Measurements from ENCODE around the gene GOLGA6L7. TPM values are rescaled to one million over a fixed set of nuclear protein-coding genes. Genes with fewer than 3 reads are reported as not detected.
A peak's percentile ranks its signal among the peaks of the same experiment; 100 is the strongest.

The GOLGA6L7 gene
- total RNA-seq, 2 donors from 2014 or later = not detected

DNA sequence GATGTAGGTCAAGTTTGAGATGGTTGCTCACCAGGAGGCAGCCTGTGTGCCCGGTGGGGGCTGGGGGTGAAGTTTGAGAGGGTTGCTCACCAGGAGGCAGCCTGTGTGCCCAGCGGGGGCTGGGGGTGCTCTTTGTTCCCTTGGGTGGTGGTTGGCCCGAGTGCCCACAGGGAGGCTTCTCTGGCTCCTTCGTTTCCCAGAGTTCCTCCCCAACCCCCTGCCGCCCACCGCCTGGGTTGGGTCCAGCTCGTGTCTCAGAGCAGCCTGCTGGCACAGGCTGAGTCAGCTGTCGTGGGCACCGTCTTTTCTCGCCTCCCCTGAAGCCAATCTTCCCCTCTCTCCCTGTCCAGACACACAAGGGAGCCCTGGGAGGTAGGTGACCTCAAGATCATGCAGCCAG lies 40.5 kb upstream of the GOLGA6L7 start:
- Mint-ChIP-seq H3K36me3 (ENCODE audit: insufficient read depth in 2 of 2) (no peaks in the 10 kb centered on the region), H3K9me3 (no peaks in the 10 kb centered on the region), H3K4me3 (no peak overlapping the region), H3K27ac (no peak overlapping the region), H3K4me1 (ENCODE audit: low read depth) (peaks cover 50% of the 10 kb centered on the region), H3K27me3 (ENCODE audit: low read depth) (no peaks in the 10 kb centered on the region)
- DNase-seq = no peak
- no peak for ATAC-seq (replicated peaks in 1 of 2)

DNA sequence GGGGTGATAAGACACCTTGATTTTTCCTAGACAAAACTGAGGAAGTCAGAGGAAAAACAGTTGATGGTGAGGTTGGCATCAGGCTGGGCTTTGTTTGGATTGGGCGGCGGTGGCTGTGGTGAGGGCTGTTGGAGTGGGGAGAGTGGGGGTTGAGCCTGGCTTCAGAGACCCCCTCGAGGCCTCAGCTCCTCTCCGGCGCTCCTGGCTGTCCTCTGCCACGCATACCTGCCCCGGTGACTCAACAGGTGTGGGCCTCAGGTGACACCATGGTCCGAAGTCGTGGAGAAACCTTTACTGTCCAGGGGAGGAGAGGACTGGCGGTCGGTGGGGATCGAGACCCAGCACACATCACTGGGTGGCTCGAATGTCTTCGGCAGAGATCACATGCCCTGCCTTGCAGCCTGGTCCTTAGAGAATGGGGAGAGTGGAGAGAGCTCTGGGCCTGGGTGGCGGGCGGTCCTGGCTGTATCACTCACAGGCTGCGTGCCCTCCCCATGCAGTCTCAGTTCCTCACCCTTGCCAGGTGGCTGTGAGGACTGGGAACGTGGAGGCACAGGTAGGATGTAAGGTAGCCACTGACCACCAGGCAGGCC lies 40.0 kb upstream of the GOLGA6L7 start:
- Mint-ChIP-seq H3K9me3 (no peaks in the 10 kb centered on the region), H3K4me3 (peak overlapping the region in 1 of 2 donors; percentile 86), H3K4me1 (ENCODE audit: low read depth) (peaks cover 50% of the 10 kb centered on the region), H3K36me3 (ENCODE audit: insufficient read depth in 2 of 2) (no peaks in the 10 kb centered on the region), H3K27ac (no peak overlapping the region), H3K27me3 (ENCODE audit: low read depth) (no peaks in the 10 kb centered on the region)
- no peak for DNase-seq
- ATAC-seq (replicated peaks in 1 of 2) = no peak

DNA sequence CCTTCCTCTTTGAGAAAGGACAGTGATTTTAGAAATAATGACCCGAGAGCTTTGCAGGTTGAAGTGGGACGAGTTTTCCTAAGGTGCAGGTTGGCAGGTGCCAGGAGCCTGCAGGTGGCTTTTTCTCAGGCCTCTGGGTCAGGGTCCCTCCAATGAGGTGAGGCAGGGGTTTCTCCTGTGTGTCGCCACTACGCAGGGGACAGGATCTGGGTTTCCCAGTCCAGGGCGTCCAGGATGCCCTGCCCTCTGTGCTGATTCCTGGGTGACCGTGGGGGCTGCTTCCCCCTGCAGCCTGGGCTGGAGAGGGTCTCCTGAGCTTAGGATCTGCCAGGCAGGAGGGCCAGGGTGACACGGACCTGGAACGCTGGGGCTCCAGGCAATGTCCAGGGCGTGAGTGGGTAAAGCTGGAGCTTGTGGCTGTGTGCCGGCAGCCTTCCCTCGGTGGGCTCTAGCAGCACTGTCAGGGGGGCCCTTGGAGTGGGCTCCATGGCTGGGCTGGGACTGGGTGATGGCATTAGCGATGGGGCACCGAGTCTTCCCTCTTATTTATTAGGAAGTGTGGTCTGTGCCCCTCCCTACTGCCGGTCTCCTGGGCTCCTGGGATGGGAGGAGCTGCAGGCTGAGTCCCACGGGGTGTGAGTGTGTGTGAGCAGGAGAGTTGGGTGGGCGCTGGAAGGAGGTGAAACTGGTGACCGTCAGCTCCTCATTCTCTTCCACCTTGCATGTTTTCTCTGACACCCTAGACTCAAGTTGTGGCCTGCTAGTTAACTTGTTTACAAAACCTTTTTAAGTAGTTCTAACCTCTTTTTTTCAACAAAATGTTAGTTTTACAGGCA lies 39.1 kb upstream of the GOLGA6L7 start:
- DNase-seq (no peak), ATAC-seq (replicated peaks in 1 of 2) (no peak)
- Mint-ChIP-seq H3K36me3 (ENCODE audit: insufficient read depth in 2 of 2) (no peaks in the 10 kb centered on the region), H3K4me3 (peak overlapping the region; percentile 76 to 86), H3K9me3 (no peaks in the 10 kb centered on the region), H3K27ac (peak overlapping the region; percentile 21), H3K4me1 (ENCODE audit: low read depth) (peaks cover 45% of the 10 kb centered on the region), H3K27me3 (ENCODE audit: low read depth) (no peaks in the 10 kb centered on the region)

DNA sequence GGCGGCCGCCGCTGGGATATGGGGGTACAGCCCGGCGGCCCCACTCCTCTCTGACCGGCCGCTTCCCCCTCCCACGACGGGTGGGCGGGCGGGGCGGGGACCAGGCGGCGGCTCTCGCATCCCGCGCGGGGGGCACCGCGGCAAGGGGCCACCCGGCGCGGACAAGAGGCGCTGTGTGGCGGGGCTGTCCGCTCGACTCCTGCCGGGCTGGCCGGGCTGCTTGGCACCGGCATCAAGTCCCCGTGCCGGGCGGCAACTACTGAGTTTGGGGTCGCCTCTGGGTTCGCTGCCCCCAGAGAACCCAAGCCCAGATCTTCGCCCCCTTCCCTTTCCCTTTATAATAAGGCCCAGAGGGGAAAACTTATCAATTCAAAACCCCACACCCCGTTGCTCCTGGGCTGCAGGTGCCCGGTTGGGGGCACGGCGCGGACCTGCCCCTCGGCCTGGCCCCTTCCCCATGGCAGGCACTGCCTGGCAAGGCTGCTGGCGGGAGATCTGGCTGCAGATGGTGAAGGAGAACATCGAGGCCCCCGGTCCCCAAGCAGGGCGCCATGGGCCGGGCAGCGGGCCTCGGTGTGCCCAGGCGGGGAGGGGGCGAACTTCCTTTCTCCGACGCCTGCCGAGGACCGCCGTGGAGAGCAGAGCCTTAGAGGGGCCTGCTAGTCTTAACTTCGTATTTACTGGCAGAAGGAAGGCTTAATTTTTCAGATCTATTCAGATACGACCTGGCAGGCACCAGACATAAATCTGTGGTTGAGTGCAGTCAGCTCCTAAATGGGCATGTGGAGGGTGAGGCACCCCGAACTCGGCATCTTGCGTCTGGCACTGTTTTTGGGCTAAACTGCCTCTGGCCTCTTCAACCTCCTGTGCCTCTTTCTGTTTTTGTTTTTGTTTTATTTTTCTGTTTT lies 38.2 kb upstream of the GOLGA6L7 start:
- ATAC-seq (replicated peaks in 1 of 2) = peak in 1 of 2 donors; percentile 21
- Mint-ChIP-seq H3K27ac (peak overlapping the region; percentile 21), H3K36me3 (ENCODE audit: insufficient read depth in 2 of 2) (no peaks in the 10 kb centered on the region), H3K9me3 (no peaks in the 10 kb centered on the region), H3K4me3 (peak overlapping the region; percentile 76 to 86), H3K27me3 (ENCODE audit: low read depth) (no peaks in the 10 kb centered on the region), H3K4me1 (ENCODE audit: low read depth) (peaks cover 45% of the 10 kb centered on the region)
- DNase-seq = peak in 1 of 2 donors; percentile 20

DNA sequence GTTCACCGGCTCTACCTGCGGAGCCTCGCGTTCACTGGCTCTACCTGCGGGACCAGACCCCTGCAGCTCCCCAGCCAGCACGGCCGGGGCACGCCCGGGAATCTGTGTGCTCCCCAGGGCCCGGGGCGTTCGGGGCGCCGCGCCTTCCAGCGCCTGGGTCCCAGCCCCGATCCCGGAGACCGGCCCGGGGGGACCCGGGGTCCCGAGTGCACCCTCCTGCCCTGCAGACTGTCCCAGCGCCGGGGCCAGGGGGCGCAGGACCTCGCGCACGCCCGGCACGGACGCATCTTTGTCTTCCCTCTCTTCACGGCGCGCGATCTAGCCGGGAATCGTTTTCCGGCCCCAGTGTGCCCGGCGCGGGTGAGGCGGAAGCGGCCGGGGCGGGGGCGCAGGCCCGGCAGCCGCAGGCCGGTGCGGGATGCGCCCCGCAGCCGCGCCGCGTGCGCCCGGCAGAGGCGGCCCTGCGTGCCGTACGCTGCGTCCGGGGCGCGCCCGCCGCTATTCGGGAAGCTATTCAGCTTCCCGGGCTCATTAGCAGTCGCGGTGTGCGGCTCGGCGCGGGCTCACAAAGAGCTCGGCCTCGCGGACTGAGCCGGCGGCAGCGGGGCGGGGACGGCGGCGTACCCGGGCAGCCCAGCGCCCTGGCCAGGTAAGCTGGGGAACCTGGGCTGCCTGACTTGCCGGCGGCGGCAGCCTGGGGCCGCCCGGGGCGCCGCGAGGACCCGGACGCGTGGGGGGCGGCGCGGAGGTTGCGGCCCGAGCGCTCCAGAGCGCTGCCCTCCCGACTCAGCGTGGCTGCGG lies 37.4 kb upstream of the GOLGA6L7 start, which contains the start of gene APBA2:
APBA2 (plus strand) TSS at position 345 of the 801 bp plus-strand sequence. CDS start 167,911 bp downstream, outside the sequence.
- Mint-ChIP-seq H3K4me3 (peak within 1 kb of the TSS; percentile 76 to 86), H3K4me1 (ENCODE audit: low read depth) (peaks cover 37% of the 10 kb centered on the region), H3K36me3 (ENCODE audit: insufficient read depth in 2 of 2) (no peaks in the 10 kb centered on the region), H3K27me3 (ENCODE audit: low read depth) (no peaks in the 10 kb centered on the region), H3K9me3 (no peaks in the 10 kb centered on the region), H3K27ac (no peak within 1 kb of the TSS)
- peak; percentile 55 to 64 for ATAC-seq (replicated peaks in 1 of 2)
- DNase-seq = peak; percentile 42 to 58

DNA sequence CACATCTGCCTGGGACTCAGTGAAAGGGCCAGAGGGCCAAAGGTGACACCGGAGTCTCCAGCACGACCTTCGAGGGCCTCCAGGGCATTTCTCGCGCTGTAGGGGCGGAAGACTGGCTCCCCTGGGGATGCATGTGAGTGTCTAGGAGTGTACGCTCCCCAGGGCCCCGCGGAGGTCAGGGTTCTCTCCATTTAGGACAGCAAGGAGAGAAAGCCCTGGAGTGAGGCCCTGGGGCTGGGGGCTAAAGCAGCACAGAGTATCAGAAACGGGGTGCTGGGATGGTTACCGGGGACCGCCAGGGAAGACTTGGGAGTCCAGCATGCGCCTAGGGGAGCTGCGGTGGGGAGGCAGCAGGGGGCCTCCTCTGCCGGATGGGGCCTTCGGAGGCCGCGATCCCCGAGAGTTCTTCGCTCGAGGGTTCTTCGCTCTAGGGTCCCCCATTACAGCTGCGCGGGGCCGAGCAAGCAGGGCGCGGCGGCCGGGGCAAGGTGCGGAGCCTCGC lies 36.7 kb upstream of the GOLGA6L7 start:
- Mint-ChIP-seq H3K9me3 (no peaks in the 10 kb centered on the region), H3K27ac (no peak overlapping the region), H3K27me3 (ENCODE audit: low read depth) (no peaks in the 10 kb centered on the region), H3K4me1 (ENCODE audit: low read depth) (peaks cover 30% of the 10 kb centered on the region), H3K36me3 (ENCODE audit: insufficient read depth in 2 of 2) (no peaks in the 10 kb centered on the region), H3K4me3 (peak overlapping the region; percentile 67 to 70)
- DNase-seq (peak in 1 of 2 donors; percentile 15), ATAC-seq (replicated peaks in 1 of 2) (peak in 1 of 2 donors; percentile 14)

DNA sequence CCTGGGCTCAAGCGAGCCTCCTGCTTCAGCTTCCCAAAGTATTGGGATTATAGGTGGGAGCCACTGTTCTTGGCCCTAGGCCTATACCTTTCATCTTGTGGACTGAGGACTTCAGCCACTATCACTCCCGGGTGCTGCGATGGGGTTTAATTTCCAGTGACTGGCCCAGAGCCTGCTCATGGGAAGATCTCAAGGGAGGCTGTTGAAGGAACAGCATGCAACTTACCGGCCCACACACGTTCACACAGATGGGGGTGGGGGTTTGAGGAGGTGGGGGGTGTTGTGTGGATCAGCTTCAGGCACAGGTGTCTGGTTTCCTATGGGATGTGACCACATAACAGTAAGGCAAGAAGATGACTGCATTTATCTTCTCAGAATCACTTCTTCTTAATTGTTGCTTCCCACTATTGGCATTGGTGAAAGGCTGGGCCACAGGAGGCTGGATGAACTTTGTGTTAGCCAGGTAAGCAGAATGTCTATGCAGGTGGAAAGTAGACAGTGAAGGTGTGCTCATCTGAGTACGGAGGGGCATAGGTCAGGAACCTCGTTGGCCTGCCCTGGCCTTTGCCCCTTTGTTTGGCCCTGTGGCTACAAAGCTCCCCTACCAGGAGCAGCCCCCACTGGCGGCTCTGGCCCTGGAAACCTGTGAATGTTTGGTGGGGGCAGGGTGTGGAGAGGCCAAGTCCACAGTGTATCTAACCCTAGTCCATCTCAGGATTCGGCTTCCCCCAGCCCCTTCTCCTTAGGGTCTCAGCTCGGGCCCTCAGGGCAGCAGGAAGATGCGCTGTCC lies 35.9 kb upstream of the GOLGA6L7 start:
- H3K4me3 Mint-ChIP-seq = peak overlapping the region; percentile 67 to 70
- DNase-seq = no peak
- no peak for ATAC-seq (replicated peaks in 1 of 2)
- H3K27me3 Mint-ChIP-seq (ENCODE audit: low read depth) = no peaks in the 10 kb centered on the region
- H3K9me3 Mint-ChIP-seq = no peaks in the 10 kb centered on the region
- H3K27ac Mint-ChIP-seq = no peak overlapping the region
- H3K36me3 Mint-ChIP-seq (ENCODE audit: insufficient read depth in 2 of 2) = no peaks in the 10 kb centered on the region
- peaks cover 22% of the 10 kb centered on the region for H3K4me1 Mint-ChIP-seq (ENCODE audit: low read depth)

DNA sequence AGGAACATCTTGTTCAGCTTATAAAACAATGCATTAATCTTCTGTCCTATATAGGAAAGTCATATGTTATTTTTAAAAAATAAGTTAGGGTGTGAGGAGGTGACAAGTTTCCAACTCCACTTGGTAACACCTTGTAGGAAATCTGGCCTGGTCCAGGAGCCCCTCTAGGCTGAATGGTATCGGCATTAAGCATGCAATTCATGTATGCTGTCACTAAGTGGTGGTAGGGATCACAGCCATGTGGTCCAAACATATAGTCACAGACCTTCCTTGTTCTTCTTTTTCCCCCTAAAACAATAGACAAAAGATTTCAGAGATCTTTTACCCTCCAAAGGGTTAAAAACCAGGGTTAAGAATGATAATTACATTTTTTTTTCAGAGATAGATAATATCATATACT lies 33.2 kb upstream of the GOLGA6L7 start:
- Mint-ChIP-seq H3K4me1 (ENCODE audit: low read depth) (no peaks in the 10 kb centered on the region), H3K36me3 (ENCODE audit: insufficient read depth in 2 of 2) (no peaks in the 10 kb centered on the region), H3K27me3 (ENCODE audit: low read depth) (no peaks in the 10 kb centered on the region), H3K4me3 (no peak overlapping the region), H3K27ac (no peak overlapping the region), H3K9me3 (no peaks in the 10 kb centered on the region)
- ATAC-seq (replicated peaks in 1 of 2) (no peak), DNase-seq (no peak)

DNA sequence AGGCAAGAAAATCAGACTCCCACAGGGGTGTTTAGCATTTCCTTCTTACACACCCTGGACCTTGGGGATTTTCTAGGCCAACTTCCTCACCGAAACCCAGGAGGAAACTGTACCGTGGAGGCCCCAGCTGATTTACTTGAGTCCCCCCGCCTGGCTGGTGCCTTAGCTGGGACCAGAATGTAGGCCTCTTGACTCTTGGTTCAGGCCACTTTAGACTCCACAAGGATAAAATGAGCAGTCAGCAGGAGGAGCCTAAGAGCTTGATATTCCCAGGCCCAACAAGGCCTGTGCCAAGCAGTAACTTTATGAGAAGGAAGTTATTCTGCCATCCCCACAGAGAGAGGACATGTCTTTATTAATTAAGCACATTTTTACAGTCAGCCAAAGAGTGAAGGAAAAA lies 32.7 kb upstream of the GOLGA6L7 start:
- Mint-ChIP-seq H3K36me3 (ENCODE audit: insufficient read depth in 2 of 2) (no peaks in the 10 kb centered on the region), H3K27ac (no peak overlapping the region), H3K4me3 (no peak overlapping the region), H3K9me3 (no peaks in the 10 kb centered on the region), H3K4me1 (ENCODE audit: low read depth) (no peaks in the 10 kb centered on the region), H3K27me3 (ENCODE audit: low read depth) (no peaks in the 10 kb centered on the region)
- DNase-seq (no peak), ATAC-seq (replicated peaks in 1 of 2) (no peak)

DNA sequence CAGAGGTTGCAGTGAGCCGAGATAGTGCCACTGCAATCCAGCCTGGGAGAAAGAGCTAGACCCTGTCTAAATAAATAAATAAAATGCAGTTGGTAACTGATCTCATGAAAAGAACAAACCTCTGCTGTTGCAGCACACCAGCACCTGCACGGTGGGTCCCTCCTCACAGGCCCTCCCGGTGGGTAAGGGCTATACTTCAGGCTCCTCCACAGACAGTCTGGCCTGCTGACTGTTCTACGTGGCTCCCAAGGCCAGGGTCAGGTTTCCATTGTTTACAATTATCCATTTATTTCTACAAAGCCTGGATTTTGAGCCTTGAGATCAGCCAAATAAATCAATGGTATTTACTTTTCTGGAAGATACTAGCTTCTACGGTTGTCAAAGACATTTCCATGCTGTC lies 32.2 kb upstream of the GOLGA6L7 start:
- no peaks in the 10 kb centered on the region for H3K36me3 Mint-ChIP-seq (ENCODE audit: insufficient read depth in 2 of 2)
- no peak overlapping the region for H3K27ac Mint-ChIP-seq
- DNase-seq (no peak), ATAC-seq (replicated peaks in 1 of 2) (no peak)
- H3K27me3 Mint-ChIP-seq (ENCODE audit: low read depth) = no peaks in the 10 kb centered on the region
- peaks cover 4% of the 10 kb centered on the region for H3K4me1 Mint-ChIP-seq (ENCODE audit: low read depth)
- no peaks in the 10 kb centered on the region for H3K9me3 Mint-ChIP-seq
- H3K4me3 Mint-ChIP-seq = no peak overlapping the region

DNA sequence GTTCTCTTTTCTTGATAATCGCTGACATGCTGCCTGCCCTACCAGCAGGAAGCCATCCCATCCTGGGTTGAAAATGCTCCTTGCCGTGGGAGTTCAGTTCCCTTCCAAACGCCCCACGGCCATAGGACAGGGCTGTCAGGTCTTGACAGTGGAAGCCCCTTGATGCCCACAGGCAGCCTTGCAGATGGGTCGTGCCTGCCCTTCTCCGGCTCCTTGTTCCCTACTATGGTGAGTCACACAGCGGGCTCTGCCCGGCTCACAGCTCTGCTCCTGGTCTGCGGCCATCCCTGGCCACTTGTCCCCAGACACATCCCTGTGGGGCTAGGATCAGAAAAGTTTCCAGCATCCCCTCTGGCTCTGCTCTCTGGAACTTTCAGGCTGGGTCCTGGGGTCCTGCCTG lies 31.1 kb upstream of the GOLGA6L7 start:
- ATAC-seq (replicated peaks in 1 of 2) = no peak
- Mint-ChIP-seq H3K27ac (no peak overlapping the region), H3K4me1 (ENCODE audit: low read depth) (peaks cover 5% of the 10 kb centered on the region)

DNA sequence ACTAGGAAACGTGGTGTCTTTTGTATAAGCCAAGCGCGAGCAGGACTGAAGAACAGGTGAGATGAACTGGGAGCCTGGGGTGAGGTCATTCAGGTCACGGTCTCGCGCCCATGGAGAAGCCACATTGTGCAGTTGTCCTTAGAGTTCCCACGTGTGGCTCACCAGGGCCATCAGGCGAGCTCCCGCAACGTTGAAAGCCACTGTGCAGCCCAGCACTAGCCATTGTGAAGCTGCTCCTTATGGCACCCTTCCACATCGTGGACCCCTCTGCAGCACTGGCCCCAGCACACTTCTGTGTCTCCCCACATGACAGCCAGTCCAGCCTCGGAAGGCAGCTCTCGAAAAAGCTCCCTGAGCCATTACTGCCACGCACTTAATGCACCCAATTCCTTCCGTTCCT lies 29.8 kb upstream of the GOLGA6L7 start:
- Mint-ChIP-seq H3K9me3 (no peaks in the 10 kb centered on the region), H3K27ac (no peak overlapping the region), H3K4me1 (ENCODE audit: low read depth) (peaks cover 5% of the 10 kb centered on the region), H3K36me3 (ENCODE audit: insufficient read depth in 2 of 2) (no peaks in the 10 kb centered on the region), H3K4me3 (no peak overlapping the region), H3K27me3 (ENCODE audit: low read depth) (no peaks in the 10 kb centered on the region)
- DNase-seq (no peak), ATAC-seq (replicated peaks in 1 of 2) (no peak)

More for the DNA sequence above, 31.1 kb upstream of the GOLGA6L7 start:
- no peaks in the 10 kb centered on the region for H3K27me3 Mint-ChIP-seq (ENCODE audit: low read depth)
- DNase-seq = no peak
- no peaks in the 10 kb centered on the region for H3K9me3 Mint-ChIP-seq
- H3K36me3 Mint-ChIP-seq (ENCODE audit: insufficient read depth in 2 of 2) = no peaks in the 10 kb centered on the region
- no peak overlapping the region for H3K4me3 Mint-ChIP-seq

All from activated T-cell treated with anti-CD3 and anti-CD28 coated beads, Interleukin-2, amount 50 U/mL, for 72 hours (primary cell).